Endodermal cell (in vitro differentiated cells): ENCODE data around the gene C1orf94. TPM values are rescaled to one million over a fixed set of nuclear protein-coding genes. Genes with fewer than 3 reads are reported as not detected.

ENCODE experiments used
- DNase-seq: peaks from one replicate; pipeline ENCODE4 v3.0.0-alpha.2; 2017
- H3K27ac ChIP-seq: 2 replicates; pipeline ENCODE4 v1.5.1; 2013; ENCODE audit warnings: mild to moderate bottlenecking, low read depth, low read length, moderate library complexity
- H3K27me3 ChIP-seq: 2 replicates; pipeline ENCODE4 v1.6.1; 2013; ENCODE audit warnings: mild to moderate bottlenecking, low read length, moderate library complexity; ENCODE audit not compliant: insufficient read depth, control insufficient read depth, poor library complexity, severe bottlenecking
- H3K36me3 ChIP-seq: 2 replicates; pipeline ENCODE4 v1.7.0; 2013; ENCODE audit warnings: mild to moderate bottlenecking, low read length, moderate library complexity; ENCODE audit not compliant: control insufficient read depth, insufficient read depth
- H3K4me1 ChIP-seq: one replicate; pipeline ENCODE4 v1.7.0; 2013; ENCODE audit warnings: low read length; ENCODE audit not compliant: control insufficient read depth, insufficient read depth
- H3K4me3 ChIP-seq: 2 replicates; pipeline ENCODE4 v1.5.1; 2013; ENCODE audit warnings: mild to moderate bottlenecking, low read length, moderate library complexity
- H3K9ac ChIP-seq: 2 replicates; pipeline ENCODE4 v1.6.1; 2013; ENCODE audit warnings: mild to moderate bottlenecking, low read length, moderate library complexity; ENCODE audit not compliant: poor library complexity, severe bottlenecking; ENCODE audit errors: extremely low read depth
- H3K9me3 ChIP-seq: 2 replicates; pipeline ENCODE4 v1.6.1; 2013; ENCODE audit warnings: mild to moderate bottlenecking, low read length, moderate library complexity; ENCODE audit not compliant: control insufficient read depth
- H3K27ac Mint-ChIP-seq: 2 replicates; pipeline ENCODE4 v1.8.0; 2020; ENCODE audit warnings: mixed read lengths
- H3K27me3 Mint-ChIP-seq: 2 replicates; pipeline ENCODE4 v1.8.0; 2021; ENCODE audit warnings: mild to moderate bottlenecking, mixed read lengths; ENCODE audit not compliant: insufficient read depth
- H3K36me3 Mint-ChIP-seq: 2 replicates; pipeline ENCODE4 v1.8.0; 2020; ENCODE audit warnings: low read depth, mixed read lengths
- H3K4me1 Mint-ChIP-seq: 2 replicates; pipeline ENCODE4 v1.8.0; 2020; ENCODE audit warnings: mixed read lengths
- H3K4me3 Mint-ChIP-seq: 2 replicates; pipeline ENCODE4 v1.8.0; 2020; ENCODE audit warnings: mild to moderate bottlenecking, moderate library complexity, mixed read lengths
- H3K9me3 Mint-ChIP-seq: 2 replicates; pipeline ENCODE4 v1.8.0; 2020; ENCODE audit warnings: mild to moderate bottlenecking, mixed read lengths
- WGBS, 2 experiments: methylation state at CpG; one replicate each; pipeline versions ENCODE4 v1.1.5 to v1.1.7; 2013; ENCODE audit warnings: missing lambda C conversion rate in 2 of 2, mixed read lengths in 1 of 2; ENCODE audit not compliant: insufficient coverage in 1 of 2, insufficient read length in 1 of 2; 5-methylcytosine and 5-hydroxymethylcytosine counted together
- total RNA-seq, 2 donors: library from RNA; stranded (reverse); fragmentation: NEBNext Ultra II Directional in 1 of 2; extraction: Animal tissue kit (Norgen Biotek cat#: 25700) in 1 of 2; gene quantifications; 2 replicates in 1 of 2; 3 replicates in 1 of 2; pipeline ENCODE4 v1.2.1, GENCODE V29; 2021
- TF ChIP-seq, protein P1 (sequence below): fragments of 200-600 bp; sonication (generic); conservative IDR thresholded peaks from 2 replicates; pipeline ENCODE4 v1.5.0; 2021; ENCODE audit warnings: antibody characterized with exemption, mild to moderate bottlenecking

Gene C1orf94
- total RNA-seq, 2 donors from 2014 or later, result 0.15 to 0.29 TPM

DNA sequence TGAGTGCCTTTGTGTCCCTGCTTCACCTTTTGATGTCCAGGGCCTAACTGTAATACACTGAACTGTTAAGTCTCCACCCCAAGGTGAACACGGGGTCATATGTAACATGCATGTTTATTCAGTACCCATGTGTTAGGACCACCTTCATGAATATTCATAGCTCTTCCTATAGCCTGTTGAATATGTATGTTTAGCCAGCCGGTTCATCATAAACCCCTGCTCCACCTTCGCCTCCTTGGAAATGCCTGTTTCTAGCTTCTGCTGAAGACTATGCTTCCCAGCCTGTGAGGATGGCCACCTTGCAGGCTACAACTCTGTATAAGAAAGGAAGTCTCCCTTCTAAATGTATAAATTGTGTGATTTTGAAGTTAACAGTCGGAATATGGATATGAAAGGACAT lies 69.3 kb downstream of the C1orf94 start:
- no peak overlapping the region for H3K27ac ChIP-seq
- H3K4me3 ChIP-seq, result no peak overlapping the region
- H3K27ac Mint-ChIP-seq, result no peak overlapping the region
- peaks cover 4% of the 10 kb centered on the region for H3K4me1 Mint-ChIP-seq
- WGBS, 2 experiments, result 69 to 80% methylated on average over 3 to 4 of the region's 4 CpGs
- no peak for DNase-seq
- peaks cover 2% of the 10 kb centered on the region for H3K9me3 Mint-ChIP-seq
- no peaks in the 10 kb centered on the region for H3K27me3 ChIP-seq
- no peaks in the 10 kb centered on the region for H3K36me3 ChIP-seq
- no peak overlapping the region for H3K4me3 Mint-ChIP-seq
- peaks cover 6% of the 10 kb centered on the region for H3K9me3 ChIP-seq
- H3K4me1 ChIP-seq, result peaks cover 3% of the 10 kb centered on the region
- H3K36me3 Mint-ChIP-seq, result no peaks in the 10 kb centered on the region
- TF ChIP-seq, protein P1, sequence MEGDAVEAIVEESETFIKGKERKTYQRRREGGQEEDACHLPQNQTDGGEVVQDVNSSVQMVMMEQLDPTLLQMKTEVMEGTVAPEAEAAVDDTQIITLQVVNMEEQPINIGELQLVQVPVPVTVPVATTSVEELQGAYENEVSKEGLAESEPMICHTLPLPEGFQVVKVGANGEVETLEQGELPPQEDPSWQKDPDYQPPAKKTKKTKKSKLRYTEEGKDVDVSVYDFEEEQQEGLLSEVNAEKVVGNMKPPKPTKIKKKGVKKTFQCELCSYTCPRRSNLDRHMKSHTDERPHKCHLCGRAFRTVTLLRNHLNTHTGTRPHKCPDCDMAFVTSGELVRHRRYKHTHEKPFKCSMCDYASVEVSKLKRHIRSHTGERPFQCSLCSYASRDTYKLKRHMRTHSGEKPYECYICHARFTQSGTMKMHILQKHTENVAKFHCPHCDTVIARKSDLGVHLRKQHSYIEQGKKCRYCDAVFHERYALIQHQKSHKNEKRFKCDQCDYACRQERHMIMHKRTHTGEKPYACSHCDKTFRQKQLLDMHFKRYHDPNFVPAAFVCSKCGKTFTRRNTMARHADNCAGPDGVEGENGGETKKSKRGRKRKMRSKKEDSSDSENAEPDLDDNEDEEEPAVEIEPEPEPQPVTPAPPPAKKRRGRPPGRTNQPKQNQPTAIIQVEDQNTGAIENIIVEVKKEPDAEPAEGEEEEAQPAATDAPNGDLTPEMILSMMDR, result no peak
- H3K27me3 Mint-ChIP-seq, result peaks cover 13% of the 10 kb centered on the region
- H3K9ac ChIP-seq, result no peak overlapping the region

DNA sequence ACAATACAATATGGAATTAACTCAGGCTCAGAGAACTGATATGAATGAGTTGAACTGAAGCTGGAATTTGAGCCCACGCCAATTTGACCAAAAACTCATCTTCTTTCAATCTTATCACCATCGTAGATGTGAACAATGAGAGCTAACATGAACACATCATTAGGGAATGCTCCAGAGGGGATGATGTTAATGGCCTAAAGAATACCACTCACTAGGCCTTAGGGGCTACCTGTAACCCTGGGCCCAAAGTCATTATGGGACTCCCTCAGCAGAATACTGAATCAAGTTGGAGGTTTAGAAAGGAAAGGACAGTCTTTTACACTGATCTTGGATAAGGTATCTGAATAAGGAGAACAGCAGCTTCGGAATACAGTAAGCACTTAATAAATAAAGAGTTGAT lies 73.6 kb downstream of the C1orf94 start:
- H3K4me3 ChIP-seq, result no peak overlapping the region
- H3K4me3 Mint-ChIP-seq, result peak overlapping the region; percentile 57
- H3K27me3 ChIP-seq, result no peaks in the 10 kb centered on the region
- H3K36me3 ChIP-seq, result no peaks in the 10 kb centered on the region
- peaks cover 3% of the 10 kb centered on the region for H3K4me1 ChIP-seq
- no peaks in the 10 kb centered on the region for H3K9me3 Mint-ChIP-seq
- no peak overlapping the region for H3K27ac ChIP-seq
- TF ChIP-seq, protein P1, result no peak
- DNase-seq, result no peak
- 58 to 88% methylated on average over 1 to 3 of the region's 3 CpGs for WGBS, 2 experiments
- H3K4me1 Mint-ChIP-seq, result peaks cover 4% of the 10 kb centered on the region
- H3K9ac ChIP-seq, result no peak overlapping the region
- H3K9me3 ChIP-seq, result no peaks in the 10 kb centered on the region
- H3K36me3 Mint-ChIP-seq, result no peaks in the 10 kb centered on the region
- H3K27me3 Mint-ChIP-seq, result peaks cover 7% of the 10 kb centered on the region
- peak overlapping the region; percentile 93 for H3K27ac Mint-ChIP-seq

DNA sequence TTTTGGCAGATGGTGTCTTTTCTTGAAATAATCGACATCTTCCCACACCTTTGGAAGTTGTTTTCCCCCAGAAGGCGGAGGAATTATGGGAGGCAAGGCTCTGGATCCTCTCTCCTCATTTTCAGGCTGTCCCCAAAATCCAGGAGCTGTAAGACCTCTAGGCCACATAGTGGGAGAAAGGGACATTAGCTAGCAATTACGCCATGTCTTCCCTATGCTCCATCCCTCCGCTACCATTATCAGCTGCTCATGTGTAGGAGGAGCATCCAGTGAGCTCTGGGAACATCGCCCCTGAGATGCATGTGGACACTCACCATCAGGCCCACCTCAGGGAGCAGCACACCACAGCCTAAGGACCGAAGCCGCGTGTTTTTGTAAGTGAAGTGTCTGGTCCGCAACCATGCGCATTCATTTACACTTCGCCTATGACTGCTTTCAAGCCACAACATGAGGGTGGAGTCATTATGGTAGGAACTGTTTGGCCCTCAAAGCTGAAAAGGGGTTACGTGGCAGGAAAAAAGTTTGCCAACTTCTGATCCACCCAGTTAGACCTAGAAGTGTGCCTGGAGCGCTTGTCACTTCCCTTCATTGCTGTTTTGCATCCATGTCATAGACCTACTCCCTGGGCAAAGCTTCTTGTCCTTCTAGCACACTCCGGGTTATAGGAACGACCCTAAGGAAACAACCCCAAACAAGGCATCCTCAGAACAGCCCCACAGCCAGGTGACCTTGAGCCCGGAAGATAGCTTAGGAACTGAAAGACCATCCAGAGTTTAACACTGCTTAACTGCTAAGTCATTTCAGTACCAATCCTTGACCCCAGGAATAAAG lies 85.5 kb downstream of the C1orf94 start:
- H3K4me3 Mint-ChIP-seq, result no peak overlapping the region
- H3K4me3 ChIP-seq, result no peak overlapping the region
- peaks cover 23% of the 10 kb centered on the region for H3K27me3 Mint-ChIP-seq
- no peaks in the 10 kb centered on the region for H3K36me3 Mint-ChIP-seq
- 75 to 88% methylated on average over 8 to 16 of the region's 16 CpGs for WGBS, 2 experiments
- no peaks in the 10 kb centered on the region for H3K4me1 Mint-ChIP-seq
- H3K27ac Mint-ChIP-seq, result no peak overlapping the region
- H3K27ac ChIP-seq, result no peak overlapping the region
- no peaks in the 10 kb centered on the region for H3K9me3 Mint-ChIP-seq
- H3K9ac ChIP-seq, result no peak overlapping the region
- H3K4me1 ChIP-seq, result no peaks in the 10 kb centered on the region
- H3K27me3 ChIP-seq, result peaks cover 17% of the 10 kb centered on the region
- H3K9me3 ChIP-seq, result no peaks in the 10 kb centered on the region
- H3K36me3 ChIP-seq, result no peaks in the 10 kb centered on the region
- DNase-seq, result peak; percentile 25
- TF ChIP-seq, protein P1, result no peak
